Activated CD8-positive, alpha-beta memory T cell treated with anti-CD3 and anti-CD28 coated beads, Interleukin-2, amount 50 U/mL, for 24 hours (primary cell): Measurements from ENCODE around the gene PANK3.
"Not testable (repeated sequence)": the region's sequence is repeated elsewhere in the genome, so short reads cannot be mapped to it uniquely, and the experiment has no call there.

Source experiments
- DNase-seq: peaks from one replicate; pipeline ENCODE4 v3.0.0-alpha.2; 2020; ENCODE audit errors: extremely low read depth

Gene PANK3

DNA sequence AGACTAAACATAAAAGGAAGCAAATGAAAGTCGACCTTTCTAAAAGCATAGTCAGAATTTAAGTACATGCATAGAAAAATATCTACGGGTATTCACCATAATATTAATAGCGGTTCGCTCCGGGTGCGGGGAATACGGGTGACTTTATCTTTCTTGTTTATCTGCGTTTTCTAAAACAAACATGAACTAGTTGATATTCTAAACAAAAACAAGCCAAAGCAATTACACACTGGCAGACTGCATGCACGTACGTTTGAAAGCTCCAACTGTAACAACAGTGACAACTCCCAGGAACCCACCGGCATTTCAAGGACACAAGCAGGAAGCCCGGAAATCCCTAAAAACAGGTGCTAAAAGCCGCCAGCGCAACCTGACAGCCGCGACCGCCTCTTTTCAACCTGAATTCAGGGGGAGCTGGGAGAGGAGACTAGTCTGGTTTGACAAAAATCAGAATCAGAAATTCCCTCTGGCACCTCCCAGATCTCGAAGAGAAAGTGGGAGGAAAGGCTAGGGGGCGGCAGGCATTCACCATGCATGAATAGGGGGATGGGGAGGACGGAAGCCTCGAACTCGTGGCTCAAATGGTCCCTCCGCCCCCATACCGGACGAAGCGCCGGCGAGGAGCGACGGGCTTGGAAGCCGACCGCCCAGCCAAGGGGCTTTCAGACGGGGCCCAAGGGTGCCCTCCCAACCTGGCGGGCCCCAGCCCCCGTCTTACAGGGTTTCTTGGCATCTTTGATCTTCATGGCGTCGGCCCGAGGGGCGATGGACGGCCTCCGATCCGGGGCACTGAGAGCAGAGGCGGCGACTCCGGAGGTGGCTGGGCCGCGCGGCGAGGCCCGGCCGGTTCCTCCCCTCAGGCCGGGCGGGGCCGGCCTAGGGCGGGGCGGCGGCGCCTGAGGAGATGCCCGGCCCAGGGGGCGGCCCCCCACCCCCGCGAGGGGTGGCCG is at the start of gene PANK3:
Gene PANK3 (minus strand): TSS at position 831 of the 950 bp plus-strand sequence. CDS start 85 bp downstream, at position 746.
- DNase-seq, result no peak

DNA sequence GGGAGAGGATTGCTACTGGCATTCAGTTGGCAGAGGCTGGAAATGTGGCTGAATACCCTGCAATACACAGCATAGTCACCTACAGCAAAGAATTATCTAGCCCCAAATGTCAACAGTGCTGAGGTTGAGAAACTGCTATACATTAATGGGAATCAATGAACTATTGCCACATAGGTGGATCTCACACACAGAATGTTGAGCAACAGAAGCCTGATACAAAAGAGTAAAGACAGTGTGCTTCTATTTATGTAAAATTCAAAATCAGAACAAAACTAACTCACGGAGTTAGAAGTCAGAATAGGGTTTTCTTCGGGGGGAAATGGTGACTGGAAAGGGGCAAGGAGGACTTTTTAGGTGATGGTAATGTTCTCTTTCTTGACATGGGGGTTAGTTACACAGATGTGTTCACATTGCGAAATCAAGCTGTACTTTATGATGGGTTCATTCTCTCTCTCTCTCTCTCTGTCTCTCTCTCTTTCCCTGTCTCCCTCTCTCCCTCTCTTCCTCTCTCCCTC is 45.7 kb upstream of the PANK3 start:
- no peak for DNase-seq

DNA sequence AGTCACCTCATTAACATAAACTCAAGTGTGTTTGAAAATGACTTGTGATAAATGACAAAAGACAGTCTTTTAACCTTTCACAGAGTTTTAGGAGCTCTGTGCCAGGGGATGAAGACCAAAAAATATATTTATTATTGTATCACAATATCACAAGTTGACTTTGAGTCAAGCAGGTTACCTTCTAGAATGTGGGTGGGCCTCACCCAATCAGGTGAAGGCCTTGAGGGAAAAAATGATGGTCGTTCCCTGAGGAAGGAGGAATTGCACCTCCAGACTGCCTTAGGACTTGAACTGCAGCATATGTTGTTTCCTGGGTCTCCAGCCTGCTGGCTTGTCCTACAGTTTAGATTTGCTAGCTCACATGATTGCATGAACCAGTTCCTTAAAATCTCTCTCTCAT is 41.6 kb upstream of the PANK3 start:
- no peak for DNase-seq

DNA sequence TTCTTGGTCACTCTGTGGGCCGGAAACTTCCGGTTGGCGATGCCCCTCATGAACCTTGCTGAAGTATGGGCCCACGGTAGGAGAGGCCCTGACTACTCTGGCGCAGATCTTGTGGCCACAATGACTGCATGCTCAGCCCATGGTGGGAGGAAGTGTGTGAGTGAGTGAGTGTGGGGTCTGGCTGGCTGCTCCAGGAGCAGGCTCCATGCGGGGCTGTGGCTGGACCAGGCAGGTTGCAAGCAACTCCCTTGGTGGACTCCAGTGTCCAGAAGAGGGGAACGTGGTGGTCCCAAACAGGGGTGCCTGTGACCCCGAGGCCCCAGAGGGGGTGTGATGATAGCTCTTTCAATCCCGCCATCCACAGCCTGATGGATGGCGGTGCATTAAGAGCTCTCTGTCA is 35.5 kb upstream of the PANK3 start:
- no peak for DNase-seq

DNA sequence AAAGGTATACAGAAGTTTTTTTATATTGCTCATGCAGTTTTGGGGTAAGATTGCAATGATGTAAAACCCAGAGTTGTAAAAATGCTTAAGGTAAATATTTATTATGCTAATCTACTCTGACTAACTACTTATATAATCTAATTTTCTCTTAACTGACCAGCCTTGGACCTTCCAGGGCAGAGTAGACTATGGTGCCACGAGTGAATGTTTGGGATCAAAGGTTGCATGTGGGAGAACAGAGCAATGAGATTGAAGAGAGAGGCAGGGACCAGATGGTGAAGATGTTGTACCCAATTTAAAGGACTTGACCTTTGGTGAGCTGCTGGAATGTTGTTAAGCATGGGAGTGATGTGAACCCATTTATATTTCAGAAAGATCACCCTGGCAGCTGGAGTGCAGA is 34.8 kb upstream of the PANK3 start:
- no peak for DNase-seq

DNA sequence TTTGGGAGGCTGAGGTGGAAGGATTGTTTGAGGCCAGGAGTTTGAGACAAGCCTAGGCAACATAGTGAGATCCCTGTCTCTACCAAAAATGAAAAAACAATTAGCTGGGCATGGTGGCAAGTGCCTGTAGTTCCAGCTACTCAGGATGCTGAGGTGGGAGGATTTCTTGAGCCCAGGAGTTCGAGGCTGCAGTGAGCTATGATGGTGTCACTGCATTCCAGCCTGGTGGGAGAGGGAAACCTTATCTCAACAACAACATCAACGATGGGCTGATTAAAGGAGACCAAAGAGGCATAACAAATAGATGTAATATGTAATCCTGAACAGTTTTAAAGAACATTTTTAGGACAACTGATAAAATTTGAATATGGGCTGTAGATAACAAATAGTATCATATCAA is 34.2 kb upstream of the PANK3 start:
- DNase-seq, result no peak

DNA sequence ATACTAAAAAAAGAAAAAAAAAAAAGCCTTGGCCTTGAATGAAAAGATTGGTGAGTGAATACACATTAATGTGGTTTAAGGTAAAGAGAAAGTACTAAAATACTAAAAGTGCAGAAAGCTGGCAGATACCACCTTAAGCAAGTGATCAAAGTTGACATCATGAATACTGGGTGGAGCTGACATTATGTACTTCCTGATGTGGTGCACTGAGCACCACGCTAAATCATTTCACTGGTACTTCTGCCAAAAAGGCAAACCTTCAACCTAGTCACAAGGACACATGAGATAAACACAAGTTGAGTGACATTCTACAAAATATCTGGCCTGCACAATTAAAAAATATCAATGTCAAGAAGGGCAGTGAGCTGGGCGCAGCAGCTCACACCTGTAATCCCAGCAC is 33.8 kb upstream of the PANK3 start:
- DNase-seq, result no peak

DNA sequence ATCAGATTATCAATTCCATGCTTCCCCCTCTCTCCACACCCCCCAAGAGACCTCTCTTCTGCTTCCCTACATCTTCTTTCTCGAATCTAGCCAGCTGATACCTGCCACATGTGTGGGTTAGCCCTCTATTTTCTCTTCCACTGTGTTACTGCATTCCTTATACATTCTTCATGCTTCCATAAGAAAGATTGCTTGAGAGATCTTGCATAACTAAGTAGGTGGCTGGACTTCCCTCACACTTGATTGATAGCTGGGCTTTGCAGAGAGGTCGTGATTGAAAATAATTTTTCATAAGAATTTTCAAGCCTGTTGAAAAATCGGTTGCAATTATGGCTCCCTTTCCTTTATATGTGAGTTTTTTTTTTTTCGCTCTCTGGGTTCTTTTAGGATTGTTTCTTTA is 33.0 kb upstream of the PANK3 start:
- no peak for DNase-seq

DNA sequence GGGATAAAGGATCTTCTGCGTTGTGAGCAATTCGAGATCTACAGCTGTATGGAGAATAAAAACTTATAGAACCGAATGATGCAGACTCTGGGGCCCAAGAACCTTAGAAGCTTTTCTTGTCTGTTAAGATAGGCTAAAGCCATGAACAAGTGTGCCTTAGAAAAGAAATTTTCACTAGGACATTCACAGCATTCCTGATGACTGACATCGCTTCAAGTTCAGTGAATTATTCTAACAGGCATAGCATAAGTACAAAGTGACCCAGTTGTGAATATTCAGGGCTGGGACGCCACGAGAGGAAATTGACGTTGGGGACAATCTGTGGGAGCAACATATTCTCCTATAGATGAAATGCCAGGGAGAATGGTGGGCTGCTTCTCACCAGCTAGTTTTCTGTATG is 32.0 kb upstream of the PANK3 start:
- DNase-seq, result no peak

DNA sequence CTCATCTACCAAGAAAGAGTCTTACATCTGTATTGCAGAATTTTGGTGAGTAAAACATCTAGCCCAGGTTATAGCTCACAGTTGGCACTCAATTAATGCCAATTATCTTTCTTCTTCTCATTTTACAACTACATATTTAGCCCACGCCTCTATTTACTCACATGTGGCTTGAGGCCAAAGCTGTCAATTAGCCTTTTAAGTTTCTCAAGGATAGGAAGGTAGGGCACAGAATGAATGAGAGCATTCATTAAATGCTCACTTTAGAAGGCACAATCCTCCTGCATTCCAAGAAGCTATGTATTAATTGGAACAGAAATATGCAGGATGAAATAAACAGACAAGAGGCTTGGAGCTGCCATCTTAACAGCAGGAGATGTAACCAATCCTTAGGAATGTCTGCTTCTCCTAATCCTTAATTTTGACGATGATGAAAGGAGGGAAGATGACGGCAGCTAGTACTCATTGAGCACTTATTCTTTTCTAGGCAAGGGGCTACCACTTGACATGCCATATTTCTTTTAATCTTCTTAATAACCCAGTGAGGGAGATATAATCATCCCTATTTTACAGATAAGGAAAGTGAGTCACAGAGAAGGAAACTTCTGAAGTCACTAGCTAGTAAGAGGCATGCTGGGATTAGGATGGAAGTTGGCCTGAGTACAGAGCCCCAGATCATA is 30.8 kb upstream of the PANK3 start:
- DNase-seq, result no peak

DNA sequence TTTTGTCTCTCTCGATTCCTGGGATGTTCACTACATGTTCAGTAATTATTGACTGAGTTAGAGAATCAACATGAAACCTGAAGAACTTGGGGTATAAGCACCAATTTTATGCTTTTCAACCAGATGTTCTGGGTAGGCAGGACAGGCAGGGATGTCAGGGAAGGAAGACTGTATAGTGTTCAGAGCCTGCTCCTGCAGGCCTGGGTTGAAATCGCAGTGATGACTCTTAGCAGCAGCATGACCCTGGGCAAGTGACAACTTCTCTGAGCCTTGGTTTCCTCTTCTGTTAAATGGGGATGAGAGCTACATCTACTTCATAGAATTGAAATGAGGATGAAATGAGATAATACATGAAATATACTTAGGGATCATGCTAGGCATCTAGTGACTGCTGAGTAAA is 29.7 kb upstream of the PANK3 start:
- no peak for DNase-seq

DNA sequence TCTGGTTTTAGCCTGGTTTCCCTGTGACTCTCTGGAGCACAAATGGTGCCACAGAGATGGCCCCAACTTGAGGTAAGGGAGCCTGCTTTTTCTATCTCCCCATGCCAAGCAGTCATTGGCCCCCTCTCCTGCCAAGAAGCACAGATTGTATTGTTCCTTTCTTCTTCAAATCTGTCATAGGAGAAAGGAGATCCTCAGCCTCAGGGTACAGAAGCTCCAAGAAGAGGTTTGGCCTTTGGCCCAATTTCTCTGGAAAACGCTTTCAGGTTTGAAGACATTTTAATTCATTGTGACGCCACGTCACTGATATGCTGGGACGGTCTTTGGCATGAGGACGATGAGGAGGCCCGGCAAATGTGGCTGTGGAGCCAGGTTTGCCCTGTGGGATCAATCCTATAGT is 29.2 kb upstream of the PANK3 start:
- DNase-seq, result no peak

DNA sequence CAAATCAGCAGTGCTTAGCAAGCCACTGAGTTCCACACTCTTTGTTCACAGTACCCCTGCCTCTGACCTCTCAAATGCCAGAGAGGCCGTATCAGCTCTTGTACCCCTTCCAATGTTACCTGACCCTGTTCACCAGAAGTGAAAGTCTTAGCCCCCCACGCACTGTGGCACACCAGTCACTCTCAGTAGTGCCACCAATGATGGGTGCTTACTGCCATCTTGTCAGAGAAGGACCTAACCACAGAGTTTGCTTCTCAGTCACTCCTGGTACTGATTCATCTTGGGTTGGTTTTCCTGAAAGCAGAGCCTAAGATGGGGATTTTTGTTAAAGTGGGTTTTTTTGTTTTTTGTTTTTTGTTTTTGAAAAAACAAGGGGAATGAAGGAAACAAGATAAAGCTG is 28.8 kb upstream of the PANK3 start:
- DNase-seq, result peak; percentile 3

DNA sequence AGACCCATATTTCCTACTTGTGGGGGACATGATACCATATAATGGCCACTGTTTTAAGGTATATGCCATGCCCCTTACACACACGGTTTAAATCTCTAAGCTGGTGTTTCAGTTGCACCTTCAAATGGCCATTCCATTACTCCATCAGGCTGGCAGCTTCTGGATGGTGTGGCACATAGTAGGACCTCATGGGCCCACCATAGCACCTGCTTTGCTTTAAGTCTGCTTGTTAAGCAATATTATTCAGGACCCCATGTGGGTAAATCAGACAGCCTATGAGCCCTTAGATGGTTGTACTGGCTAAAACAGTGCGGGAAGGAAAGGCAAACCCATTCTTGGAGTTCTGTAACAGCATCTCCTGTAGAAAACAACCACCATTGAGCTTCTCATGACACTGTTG is 27.4 kb upstream of the PANK3 start:
- no peak for DNase-seq

DNA sequence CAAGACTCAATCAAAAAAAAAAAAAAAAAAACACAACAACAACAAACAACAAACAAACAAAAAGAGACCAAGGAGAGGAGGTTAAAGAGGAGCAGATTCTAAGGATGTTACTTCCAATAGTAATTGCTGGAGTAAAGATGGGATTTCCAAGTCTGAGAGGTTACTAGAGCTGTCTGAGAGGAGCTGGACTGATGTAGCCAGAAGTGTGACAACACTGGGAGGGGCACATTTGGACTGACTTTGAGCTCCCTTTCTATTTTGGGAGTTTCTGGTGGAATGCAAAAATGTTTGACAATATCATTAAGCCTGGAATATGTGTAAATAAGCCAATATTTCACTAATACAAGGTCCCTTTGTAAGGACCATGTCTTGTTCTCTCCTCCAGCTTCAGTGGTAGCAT is 25.3 kb upstream of the PANK3 start:
- DNase-seq, result no peak

DNA sequence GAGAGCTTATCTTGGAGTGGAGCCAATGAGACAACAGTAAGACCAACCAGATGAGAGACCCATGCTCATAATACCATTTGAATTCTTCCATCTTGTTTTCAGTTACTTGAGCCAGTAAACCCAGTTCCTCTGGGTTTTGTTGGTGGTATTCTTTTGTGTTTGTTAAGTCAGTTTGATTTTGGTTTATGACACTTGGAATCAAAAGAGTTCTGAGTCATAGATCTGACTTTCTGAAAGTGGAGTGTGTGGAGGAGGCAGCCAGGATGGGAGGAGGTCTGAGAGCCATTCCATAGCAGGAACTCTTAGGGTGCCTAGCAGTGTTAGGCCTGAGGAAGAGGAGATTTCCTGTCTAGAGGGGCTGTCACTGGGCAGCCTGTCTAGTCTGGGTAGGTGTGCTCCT is 24.6 kb upstream of the PANK3 start:
- DNase-seq, result no peak

DNA sequence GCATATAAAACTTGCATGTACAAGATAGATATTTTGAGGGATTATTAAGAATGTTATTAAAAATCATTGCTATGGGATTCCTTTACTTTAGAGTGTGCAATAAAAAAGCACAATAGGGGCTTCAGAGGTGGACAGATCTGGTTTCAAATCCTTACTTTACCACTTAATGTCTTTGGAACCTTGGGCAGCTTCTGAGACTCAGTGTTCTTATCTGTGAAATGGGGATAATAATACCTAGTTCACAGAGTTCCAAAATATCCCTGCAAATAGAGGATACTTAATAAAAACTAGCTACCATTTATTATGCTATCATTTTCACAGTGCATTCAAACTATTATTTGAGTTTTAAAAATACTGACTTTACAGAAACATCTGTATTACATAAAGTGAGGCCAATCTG is 23.3 kb upstream of the PANK3 start:
- DNase-seq, result no peak

DNA sequence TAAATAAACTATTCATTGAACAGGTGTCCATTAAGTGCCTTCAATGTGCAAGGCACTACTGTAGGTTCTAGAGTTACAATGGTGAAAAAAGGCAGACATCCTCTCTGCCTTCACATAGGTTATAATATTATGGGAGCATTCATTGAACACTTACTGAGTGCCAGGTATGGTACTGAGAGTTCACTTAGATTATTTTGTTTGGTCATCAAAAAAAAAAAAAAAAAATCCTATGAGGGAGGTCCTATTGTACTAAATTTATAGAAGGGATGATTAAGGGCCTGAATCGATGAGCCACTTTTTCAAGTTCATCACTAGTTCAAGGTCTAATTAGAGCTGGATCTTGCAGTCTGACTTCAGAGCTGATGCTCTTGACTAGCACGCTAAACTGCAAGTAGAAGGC is 22.8 kb upstream of the PANK3 start:
- DNase-seq, result no peak

DNA sequence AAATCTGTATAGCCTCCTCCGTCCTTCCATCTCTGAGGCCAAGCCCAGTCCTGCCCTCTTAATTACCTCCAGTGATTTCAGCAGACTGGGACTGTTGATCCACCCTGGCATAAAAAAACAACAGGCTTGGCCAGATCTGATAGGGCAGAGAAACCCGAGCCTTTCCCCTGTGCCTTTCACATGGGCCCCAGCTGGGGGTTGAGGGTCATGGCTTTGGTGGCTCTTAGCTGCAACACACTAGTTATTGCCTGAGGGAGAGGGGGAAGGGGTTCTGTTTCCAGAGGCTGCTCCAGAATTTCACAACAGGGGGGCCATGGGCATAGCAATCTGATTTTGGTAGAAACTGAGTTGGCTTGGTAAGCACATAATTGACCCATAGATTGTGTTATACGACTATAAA is 21.2 kb upstream of the PANK3 start:
- no peak for DNase-seq

DNA sequence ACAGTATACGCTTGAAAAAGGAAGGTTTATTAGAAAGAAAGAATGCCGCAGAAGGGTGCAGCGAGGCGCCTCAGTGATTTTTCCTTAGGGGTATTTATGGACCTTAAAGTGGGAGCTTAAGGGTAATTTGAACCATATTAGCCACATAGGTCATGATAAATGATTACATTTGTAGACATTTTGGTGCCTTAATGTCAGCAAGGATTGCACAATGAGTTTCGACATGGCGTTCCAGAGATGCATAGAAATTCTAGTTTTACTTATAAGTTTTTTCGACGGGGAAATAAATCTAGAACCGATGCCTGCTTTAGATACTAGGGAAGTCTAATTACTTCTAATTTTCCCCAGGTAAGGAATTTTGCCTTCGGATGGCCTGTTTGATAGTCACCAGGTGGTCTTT is 20.7 kb upstream of the PANK3 start:
- DNase-seq, result no peak

DNA sequence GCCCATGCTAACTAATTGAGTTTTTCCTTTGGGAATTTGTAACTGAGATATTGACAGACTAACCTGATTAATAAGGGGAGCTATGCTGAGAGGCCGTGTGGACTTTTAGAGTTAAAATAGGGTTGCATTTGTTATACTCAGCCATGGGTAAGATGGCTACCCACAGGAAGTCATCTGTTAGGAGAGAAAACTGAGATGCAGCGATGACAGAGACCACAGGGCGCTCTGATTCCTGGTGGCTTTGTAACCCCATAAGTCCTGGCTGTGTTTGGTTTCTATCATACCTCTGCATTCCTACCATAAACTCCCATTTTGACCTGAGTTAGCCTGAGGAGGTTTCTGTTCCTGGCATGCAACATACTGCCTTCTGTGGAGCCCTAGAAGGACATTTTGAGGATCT is 19.5 kb upstream of the PANK3 start:
- no peak for DNase-seq

DNA sequence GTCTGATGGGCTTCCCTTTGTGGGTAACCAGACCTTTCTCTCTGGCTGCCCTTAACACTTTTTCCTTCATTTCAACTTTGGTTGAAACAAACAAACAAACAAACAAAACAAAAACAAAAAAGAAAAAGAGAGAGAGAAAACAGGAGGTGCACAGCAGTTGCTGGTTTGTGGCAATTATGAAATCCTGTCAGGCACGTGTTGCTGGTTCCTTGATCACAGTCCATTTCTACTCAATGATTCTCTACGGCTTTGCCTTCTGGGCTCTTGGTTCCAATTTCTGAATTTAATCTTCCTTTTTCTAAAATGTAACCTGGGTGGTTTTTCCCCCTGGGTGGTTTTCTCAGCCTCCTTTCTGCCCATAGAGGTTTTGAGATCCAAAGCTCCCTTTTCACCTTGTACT is 17.8 kb upstream of the PANK3 start:
- no peak for DNase-seq

DNA sequence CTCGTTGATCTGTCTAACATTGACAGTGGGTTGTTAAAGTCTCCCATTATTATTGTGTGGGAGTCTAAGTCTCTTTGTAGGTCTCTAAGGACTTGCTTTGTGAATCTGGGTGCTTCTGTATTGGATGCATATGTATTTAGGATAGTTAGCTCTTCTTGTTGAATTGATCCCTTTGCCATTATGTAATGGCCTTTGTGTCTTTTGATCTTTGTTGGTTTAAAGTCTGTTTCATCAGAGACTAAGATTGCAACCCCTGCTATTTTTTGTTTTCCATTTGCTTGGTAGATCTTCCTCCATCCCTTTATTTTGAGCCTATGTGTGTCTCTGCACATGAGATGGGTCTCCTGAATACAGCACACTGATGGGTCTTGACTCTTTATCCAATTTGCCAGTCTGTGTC is 17.0 kb upstream of the PANK3 start:
- DNase-seq, result not testable (repeated sequence)
